HG03064 (cell line): ENCODE data around the gene TBATA.

Experiments
- ATAC-seq: cut with Tn5 transposase; IDR thresholded peaks from one replicate; pipeline ENCODE4 v1.9.1; 2021; ENCODE audit warnings: low read depth; ENCODE audit not compliant: unreplicated experiment

Gene TBATA

DNA sequence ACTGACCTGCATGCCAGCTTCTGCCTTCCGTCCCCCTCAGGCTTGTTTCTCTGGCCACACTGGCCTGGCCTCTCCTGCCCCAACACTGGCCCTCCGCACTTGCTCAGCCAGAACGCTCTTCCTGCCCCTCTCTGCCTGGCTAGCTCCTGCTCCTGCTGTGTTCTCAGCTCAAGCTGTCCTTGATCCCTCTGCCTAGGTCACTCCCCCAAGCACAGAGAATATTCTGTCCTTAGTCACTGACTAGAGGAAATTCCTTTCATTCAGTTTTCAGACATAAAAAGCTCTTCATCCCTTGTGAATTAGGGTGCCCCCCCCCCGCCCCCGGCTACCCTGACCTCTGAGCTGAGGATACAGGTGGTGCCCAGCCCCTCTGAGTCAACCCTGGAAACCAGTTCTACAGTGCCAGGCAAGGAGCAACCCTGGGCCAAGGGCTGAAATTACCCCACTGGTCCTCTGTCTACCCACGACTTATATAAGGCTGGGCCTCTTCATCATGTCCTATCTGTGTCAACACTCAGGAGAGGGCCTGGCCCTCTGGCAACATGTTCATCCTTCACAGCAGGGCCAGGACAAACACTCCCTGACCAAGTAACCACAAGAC, 23.9 kb upstream of the TBATA start:
- no peak for ATAC-seq

DNA sequence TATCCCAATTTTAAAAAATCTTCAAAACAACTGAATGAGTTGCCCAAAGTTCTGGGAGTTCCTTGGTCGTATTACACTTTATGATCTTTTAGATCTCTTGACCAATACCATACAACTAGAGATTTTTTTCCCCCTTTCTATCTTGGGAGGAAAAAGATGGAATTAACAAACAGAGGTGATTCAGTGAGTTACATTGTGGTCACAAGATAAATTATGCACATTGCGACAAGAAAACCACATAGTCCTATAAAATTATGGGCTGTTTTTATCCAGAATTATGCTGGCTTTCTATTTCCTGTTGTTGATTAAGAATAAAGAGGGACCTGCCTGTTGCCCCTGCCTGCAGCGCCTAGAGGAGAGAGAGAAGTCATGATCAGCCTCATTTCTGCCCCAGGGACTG, 22.4 kb upstream of the TBATA start:
- no peak for ATAC-seq

DNA sequence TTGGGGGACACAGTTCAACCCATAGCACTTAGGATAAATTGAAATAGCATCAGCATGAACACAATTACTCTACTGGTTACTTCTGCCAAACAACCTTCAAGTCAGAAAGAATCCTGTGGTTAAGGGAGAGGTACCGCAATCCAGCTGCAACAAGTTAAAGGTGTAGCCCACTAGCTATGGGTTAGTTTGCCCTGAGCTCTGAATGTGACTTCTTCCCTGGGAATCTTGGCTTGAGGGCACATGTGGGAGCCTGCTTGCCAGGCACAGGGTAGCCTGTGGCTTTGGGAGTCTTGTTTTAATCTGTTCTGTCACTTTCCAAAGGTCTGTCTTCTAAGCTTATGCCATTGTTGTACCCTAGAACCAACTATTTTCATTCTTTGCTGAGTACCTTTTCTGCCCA, 21.7 kb upstream of the TBATA start:
- no peak for ATAC-seq

DNA sequence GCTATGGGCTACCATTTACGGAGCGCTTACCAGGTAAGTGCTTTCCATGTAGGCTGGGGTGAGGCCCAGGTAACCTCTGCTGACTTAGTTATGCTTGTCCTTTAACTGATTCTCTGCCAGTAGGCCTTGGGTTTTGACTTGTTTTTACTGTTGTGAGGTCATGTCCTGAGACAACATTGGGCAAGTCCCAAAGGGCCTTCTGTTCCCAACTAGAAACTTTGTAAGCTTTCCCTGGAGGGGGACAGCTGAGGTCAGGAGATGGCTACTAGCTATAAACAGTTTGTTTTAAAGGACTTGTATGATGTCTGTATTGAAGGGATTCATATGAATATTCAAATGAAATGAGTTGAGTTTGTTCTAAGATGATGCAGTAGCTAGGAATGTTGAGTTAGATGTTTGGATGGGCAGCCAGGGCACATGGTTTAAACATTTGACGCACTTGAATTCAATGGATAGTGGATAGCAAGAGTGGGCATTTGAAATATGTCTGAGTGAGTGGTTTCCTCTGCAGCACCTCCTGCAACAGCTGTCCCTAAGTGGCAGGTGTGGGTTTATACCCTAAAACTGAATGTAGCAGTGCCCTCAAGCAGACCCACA, 20.5 kb upstream of the TBATA start:
- no peak for ATAC-seq

DNA sequence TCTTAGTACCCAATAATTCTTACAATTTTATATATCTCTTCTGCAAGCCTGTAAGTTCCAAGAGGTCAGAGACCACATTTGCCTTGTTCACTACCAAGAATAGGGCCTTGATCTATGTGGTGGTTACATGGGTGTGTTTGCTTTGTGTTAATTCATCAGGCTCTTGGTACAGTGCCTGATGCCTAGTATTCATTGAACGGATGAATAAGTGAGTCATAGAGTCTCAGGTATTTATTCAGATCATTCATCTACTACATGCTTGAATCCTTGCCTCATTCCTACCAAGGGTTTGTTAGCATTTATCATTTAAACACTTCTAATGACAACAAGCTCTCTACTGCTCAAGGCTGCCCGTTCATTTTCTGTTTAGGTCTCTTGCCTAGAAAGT, 19.2 kb upstream of the TBATA start:
- no peak for ATAC-seq

DNA sequence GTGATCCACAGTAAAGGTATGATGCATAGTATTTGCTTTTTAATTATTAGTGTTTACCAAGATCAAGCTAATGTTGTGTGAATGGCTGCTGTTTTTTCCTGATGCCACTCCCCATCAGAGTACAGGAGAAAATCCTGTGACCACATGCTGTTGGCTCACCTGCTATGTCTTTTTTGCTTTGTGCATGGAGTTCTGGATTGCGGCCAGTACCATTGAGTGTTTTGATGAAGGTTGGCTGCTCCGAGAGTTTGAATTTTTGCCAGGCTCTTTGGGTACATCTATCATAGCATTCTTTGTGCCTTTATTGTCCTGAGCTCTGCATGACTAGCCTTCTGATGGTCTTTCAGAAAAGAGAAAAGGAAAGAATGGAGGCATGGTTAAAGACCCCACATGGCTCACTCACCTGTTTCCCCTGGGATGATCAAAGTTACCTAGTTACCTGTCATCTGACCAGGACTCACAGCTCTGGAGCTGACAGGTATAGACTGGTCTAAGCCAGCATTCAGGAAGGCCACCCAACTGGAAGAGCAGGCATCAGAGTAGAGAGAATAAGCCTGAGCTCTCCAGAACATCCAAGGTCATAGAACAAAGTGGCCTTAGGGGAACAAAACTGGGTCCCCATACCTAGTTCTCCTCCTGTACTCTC, 18.7 kb upstream of the TBATA start:
- no peak for ATAC-seq

DNA sequence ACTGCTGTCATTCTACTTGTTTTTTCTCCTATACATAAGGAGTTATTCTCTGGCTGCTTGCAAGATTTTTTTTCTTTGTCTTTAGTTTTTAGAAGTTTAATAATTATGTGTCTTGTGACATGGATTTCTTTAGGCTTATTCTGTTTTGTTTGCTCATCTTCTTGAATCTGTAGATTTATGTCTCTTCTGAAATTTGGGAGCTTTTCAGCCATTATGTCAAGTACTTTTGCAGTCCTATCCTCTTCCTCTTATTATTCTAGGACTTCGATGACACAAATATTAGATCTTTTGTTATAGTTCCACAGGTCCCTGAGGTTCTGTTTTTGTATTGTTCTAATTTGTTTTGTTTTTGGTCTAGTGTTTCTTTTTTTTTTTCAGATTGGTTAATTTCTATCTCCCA, 16.7 kb upstream of the TBATA start:
- ATAC-seq = no peak

DNA sequence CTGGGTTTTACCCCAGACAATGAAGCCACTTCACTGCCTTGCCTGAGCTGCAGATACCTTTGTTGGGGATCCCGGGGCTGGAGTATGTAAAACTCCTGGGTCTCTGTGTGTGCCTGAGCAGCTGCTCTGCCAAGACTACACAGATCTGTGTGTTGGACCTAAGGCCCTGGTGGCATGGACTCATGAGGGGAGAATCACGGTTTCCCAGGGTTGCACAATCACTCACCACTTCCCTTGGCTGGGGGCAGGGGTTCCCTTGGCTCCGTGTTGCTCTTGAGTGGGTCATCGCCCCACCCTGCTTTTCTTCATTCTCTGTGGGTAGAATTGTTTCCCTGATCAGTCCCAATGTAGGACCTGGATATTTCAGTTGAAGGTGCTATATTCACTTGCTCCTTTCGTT, 13.9 kb upstream of the TBATA start:
- ATAC-seq = no peak

DNA sequence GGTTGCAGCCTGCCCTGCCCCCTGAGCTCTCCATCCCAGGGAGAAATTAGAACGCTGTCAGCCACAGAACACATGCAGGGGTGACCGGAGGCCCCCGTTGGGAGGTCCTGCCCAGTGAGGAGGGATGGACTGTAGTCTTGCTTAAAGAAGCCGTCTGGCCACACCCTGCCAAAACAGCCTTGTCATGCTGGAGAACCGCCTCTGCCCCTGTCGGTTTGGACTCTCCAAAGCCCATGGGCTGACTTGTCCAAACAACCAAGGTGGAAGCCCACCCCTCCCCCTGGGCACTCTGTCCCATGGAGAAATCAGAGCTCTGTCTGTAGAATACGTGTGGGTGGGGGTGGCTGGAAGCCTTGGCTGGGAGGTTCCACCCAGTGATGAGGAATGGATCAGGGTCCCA, 12.7 kb upstream of the TBATA start:
- ATAC-seq = no peak

DNA sequence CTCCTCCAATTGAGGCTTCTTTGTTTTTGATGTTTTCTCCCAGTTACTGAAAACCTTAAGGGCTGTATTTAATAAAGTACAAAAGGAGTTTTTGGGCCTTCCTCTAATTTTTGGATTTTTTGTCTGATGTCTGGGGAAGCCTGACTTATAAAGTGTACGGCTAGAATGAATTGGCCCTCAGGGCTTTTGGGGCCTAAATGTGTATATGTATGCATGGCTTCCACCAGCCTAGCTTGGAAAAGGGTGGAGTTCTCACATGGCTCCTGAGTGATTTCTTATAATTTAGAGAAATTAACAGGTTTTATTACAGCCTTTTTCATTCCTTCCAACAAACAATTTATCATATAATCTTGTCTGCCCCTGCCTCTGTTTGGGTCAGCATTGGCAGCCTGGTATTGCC, 10.4 kb upstream of the TBATA start:
- ATAC-seq = no peak

DNA sequence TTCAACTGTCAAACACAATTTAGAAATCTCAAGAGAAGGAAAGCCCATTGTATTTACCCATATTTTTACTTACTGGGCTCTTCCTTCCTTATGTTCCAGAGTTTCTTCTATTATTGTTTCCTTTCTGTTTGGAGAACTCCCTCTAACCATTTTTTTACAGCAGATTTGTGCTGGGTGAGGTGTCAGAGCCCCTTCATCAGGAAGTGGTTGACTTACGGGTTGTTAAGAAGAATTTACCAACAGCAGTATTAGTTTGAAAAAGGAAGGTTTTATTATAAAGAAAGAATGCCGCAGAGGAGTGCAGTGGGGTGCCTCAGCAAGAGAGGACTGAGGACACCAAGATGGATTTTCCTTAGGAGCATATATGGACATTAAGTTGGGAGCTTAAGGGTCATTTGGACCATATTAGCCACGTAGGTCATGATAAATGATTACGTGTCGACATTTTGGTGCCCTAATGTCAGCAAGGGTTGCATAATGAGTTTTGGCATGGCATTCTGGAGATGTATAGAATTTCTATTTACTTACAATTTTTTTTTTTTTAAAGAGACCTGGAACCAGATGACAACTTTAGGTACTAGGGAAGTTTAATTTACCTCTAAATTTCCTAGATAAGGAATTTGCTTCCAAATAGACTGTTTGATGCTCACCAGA, 6.3 kb upstream of the TBATA start:
- ATAC-seq = no peak

DNA sequence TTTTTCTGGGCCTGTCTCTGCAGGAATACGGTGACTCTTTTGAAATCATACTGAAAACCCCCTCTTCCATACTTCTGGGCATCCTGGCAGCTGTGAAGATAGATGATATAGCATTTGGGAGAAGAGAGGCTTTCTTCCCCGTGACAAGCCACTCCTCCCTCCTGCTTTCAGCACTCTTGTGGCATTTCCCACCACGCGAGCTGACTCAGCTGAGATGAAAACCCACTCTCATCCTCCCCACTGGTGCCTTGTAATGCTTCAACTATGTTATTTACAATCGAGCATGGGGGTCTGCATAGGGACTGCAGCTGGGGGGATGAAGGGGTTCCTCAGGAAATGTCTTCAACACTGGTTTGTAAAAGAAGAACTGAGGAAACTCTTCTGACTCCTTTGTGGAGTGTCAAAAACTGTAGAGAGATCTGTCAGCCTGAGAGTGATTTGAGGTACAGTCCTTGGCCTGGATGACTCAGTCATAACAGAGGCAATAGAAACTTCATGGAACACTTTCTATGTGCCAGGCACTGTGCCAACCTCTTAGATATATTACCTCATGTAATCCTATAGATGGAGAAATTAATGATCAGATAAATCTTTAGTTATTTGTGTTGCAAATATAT, 1.7 kb upstream of the TBATA start:
- no peak for ATAC-seq

DNA sequence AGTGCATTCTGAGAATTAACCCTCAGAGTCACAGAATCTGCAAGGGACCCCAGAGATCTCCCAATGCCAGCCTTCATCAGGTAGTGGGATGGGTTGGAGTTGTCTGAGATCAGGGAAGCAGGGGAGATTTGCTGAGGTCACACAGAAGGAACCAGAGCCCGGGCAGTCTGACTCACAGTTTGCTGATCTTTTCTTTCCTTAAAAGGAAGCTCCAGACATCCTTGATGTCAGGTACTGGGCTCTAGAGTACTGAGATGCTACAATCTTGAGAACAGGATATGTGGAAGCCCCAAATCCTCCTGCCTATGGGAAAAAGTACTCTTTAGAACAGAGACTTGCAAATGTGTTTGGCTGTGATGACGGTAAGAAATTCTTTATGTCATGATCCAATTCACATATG, 706 bp downstream of the TBATA start:
- no peak for ATAC-seq

DNA sequence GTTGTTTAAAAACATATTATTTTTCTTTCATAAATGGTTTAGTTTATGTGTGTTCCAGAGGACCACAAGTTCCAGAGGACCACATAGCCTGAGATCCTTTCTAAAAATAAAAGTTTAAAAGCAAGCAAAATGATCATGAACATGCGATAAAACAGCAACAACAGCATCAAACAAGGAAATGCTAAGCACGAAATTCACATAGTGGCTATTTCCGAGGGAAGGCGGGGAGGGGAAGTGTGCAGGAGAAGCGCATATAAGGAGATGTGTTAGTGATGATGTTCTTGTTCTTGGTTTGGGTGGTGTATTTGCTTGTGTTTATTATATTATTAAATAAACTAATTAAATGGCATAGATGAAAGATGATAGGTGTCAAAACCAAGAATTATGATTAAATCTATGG, 1.2 kb downstream of the TBATA start:
- ATAC-seq = no peak

DNA sequence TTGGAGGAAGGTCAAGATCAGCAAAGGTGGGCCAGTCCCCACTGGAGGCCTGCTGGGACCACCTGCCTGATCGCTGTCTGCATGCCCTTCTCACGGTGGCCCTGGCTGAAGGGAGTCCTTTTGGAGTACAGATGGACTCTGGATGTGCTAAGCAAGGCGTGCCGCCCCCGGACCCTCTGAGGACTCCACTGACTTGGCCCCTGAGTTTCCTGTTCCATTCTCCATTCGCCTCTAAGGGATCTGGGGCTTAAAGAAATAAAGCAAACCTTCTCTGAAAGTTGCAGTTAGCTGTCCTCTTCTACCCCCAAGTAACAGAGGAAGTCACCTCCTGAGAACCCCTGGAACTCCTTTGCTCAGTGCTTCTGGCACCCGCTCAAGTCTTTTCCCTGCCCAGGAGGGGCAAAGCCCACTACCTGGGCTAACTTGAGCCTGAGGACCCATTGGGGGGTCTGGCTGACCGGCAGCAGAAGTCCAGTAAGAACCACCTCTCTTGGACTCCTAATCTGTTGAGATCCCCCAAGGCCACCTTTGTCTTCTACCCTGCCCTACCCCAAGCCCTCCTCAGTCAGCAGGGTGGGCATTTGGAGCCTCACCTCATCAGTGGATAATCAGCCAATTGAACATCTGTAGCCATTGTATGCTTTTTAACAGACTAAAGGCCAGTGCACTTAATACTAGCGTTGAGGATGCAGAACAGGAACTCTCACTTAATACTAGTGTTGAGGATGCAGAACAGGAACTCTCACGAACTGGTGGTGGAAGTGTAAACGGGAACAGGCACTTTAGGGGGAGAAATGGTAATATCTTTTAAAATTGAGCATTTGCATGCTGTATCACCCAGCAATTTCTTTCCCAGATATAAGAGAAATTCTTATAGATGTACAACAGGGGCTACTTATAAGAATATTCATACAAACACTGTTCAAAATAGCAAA, 2.2 kb downstream of the TBATA start:
- no peak for ATAC-seq

DNA sequence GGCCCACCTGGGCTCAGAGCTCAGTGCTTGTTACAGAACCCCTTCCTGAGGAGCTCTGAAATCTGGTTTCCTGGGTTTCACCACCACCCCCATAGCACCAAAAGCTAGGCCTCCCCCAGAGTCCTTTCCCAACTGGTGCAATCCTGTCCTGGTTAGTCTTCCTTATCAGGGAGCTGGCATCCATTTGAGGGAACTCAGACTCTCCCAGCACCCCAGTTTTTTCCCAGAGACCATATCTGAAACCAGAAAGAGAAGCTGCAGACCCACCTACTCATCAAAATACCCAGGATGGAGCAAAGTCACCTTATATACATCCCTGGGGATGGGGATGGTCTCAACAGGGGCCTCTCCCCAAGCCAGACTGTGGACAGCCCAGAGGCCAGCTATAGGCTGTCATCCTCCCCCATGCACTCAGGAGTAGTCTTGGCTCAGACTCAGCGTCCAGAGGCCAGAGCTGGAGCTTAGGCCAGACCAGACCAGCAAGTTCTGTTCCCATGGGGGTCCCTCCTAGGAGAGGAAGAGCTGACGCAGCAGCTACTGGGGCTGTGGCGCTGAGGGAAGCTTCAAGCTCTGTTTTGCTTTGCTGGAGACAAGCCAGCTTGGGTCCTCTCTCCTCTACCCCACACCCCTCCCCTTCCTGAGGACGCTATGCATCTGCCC, 3.0 kb downstream of the TBATA start:
- ATAC-seq = no peak

DNA sequence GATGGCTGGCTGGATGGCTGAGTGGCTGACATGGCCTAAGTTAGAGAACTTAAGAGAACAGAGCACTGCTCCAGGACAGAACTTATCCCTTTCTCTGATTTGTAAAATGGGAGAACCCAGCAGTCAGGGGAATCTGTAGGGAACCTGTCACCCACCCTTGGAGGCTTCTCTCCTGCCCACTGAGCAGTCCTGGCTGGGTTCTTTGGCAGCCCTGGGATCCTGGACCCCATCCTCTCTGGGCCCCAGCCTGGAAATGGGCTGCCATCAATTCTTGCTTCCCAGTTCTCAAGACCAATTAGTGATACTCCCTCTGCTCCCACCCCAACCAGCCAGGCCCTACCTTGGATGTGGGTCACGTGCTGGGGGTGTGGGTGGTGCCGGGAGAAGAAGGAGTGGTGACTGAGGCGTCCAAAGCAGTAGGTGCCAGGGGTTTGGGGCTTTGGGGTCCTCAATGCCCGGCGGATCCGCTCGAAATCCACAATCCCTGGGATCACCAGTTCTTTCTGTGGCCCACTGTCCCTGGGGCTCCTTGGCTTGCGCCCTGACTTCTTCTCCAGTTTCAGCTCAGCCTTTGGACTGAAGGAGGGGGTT, 3.6 kb downstream of the TBATA start:
- no peak for ATAC-seq

DNA sequence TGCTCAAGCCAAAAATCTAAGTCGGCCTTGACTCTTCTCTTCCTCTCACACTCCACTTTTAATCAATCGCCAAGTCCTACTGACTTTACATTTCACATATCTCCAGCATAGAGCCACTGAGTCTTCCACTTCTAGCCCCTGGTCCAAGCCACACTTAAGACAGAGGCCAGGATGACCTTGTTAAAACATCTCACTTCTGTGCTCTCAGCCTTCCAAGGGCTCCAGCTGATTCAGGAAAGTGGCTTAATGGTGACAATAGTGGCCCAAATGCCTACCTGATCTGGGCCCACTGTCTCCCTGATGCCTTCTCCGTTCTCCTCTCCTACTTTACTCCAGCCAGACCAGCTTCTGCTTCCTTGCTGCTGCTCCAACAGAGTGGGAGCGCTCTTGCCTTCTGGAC, 4.4 kb downstream of the TBATA start:
- ATAC-seq = no peak

DNA sequence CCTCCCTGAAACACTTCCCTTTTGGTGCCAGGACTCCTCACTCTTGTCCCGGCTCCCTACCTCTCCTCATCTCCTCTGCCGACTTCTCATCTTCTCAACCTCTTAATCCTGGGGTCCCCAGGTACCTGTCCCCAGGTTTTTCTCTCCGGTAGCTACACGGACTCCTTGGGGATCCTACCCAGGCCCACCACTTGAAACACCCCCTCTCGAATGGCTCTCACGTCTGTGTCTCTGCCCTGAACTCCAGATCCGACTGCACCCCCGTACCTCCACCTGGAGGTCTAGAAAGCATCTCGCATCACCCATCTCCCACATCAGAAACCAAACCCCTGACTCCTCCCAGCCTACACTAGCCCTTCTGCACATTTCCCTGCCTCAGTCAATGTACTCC, 4.8 kb downstream of the TBATA start:
- no peak for ATAC-seq
